ENCODE data around the gene AOC1. TPM values are rescaled to one million over a fixed set of nuclear protein-coding genes. Genes with fewer than 3 reads are reported as not detected.

The AOC1 gene
- total RNA-seq, 1 donor from 2014 or later, result not detected

- Mint-ChIP-seq H3K36me3 (ENCODE audit: low read depth) (no peaks in the 10 kb centered on the region), H3K27me3 (ENCODE audit: insufficient read depth) (peaks cover 29% of the 10 kb centered on the region), H3K4me3 (no peak overlapping the region), H3K27ac (no peak overlapping the region), H3K4me1 (ENCODE audit: low read depth) (no peaks in the 10 kb centered on the region), H3K9me3 (peaks cover 10% of the 10 kb centered on the region)
- intact Hi-C loops (cut with micrococcal nuclease), result loop anchor here (5.0 kb wide), 2 partner anchors 97 to 427 kb away; no protein-coding TSS in a partner anchor
- no peak for DNase-seq (ENCODE audit: low spot score)
Measured at GRCh38 chr7:150874401-150875198, 22.3 kb downstream of the AOC1 start.

GRCh38 chr7:150875791-150876190 is 23.5 kb downstream of the AOC1 start:
- H3K9me3 Mint-ChIP-seq, result peaks cover 21% of the 10 kb centered on the region
- peaks cover 23% of the 10 kb centered on the region for H3K27me3 Mint-ChIP-seq (ENCODE audit: insufficient read depth)
- intact Hi-C loops (cut with micrococcal nuclease), result loop anchor here (5.0 kb wide), 2 partner anchors 98 to 428 kb away; no protein-coding TSS in a partner anchor
- no peak overlapping the region for H3K27ac Mint-ChIP-seq
- peaks cover 1% of the 10 kb centered on the region for H3K36me3 Mint-ChIP-seq (ENCODE audit: low read depth)
- DNase-seq (ENCODE audit: low spot score), result no peak
- H3K4me3 Mint-ChIP-seq, result no peak overlapping the region
- no peaks in the 10 kb centered on the region for H3K4me1 Mint-ChIP-seq (ENCODE audit: low read depth)

DNA sequence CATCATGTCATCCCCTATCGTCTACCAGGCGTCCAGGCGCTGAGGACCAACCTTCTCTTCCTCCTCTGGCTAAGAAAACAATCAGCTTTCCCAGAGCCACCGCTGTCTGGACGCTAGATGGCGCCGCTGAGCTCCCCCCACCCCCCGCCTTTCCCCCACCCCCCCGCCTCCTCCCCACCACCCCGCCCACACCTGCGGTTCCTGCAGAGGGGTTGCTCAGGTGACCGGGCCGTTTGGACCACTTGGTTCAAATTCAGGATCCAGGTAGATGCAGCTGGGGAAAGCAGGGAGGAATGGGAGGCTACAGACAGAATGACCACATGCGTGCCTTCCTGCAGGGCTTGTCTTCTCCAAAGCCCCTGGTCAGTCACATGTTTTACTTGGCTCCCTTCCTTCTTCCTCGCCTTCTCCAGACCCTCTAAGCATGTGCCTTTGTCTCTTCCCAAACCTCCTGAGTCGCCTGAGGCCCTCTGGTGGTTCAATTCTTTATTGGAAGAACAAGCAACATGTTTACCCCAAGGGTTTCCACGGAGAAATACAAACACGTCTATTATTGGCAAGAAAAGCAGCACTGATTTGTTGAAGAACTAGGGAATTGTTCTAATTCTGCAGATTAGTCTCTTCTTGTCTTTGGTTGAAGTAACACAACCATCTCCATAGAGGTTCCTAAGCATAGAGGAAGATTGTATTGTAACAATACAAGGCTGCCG is 24.7 kb downstream of the AOC1 start:
- no peaks in the 10 kb centered on the region for H3K4me1 Mint-ChIP-seq (ENCODE audit: low read depth)
- peaks cover 21% of the 10 kb centered on the region for H3K9me3 Mint-ChIP-seq
- H3K36me3 Mint-ChIP-seq (ENCODE audit: low read depth), result peaks cover 1% of the 10 kb centered on the region
- intact Hi-C loops (cut with micrococcal nuclease), result loop anchor here (5.0 kb wide), 2 partner anchors 100 to 430 kb away; no protein-coding TSS in a partner anchor
- H3K4me3 Mint-ChIP-seq, result no peak overlapping the region
- H3K27ac Mint-ChIP-seq, result no peak overlapping the region
- peaks cover 20% of the 10 kb centered on the region for H3K27me3 Mint-ChIP-seq (ENCODE audit: insufficient read depth)
- DNase-seq (ENCODE audit: low spot score), result no peak

GRCh38 chr7:150877536-150877935 is 25.2 kb downstream of the AOC1 start:
- Mint-ChIP-seq H3K4me1 (ENCODE audit: low read depth) (no peaks in the 10 kb centered on the region), H3K9me3 (peaks cover 25% of the 10 kb centered on the region), H3K36me3 (ENCODE audit: low read depth) (peaks cover 1% of the 10 kb centered on the region), H3K27ac (no peak overlapping the region), H3K27me3 (ENCODE audit: insufficient read depth) (peaks cover 21% of the 10 kb centered on the region), H3K4me3 (no peak overlapping the region)
- no peak for DNase-seq (ENCODE audit: low spot score)
- intact Hi-C loops (cut with micrococcal nuclease), result loop anchor here (5.0 kb wide), 2 partner anchors 100 to 430 kb away; no protein-coding TSS in a partner anchor

- no peak for DNase-seq (ENCODE audit: low spot score)
- Mint-ChIP-seq H3K4me3 (no peak overlapping the region), H3K27ac (no peak overlapping the region), H3K4me1 (ENCODE audit: low read depth) (no peaks in the 10 kb centered on the region), H3K36me3 (ENCODE audit: low read depth) (peaks cover 1% of the 10 kb centered on the region), H3K27me3 (ENCODE audit: insufficient read depth) (peaks cover 23% of the 10 kb centered on the region), H3K9me3 (peaks cover 27% of the 10 kb centered on the region)
- intact Hi-C loops (cut with micrococcal nuclease), result loop anchor here (5.0 kb wide), 2 partner anchors 102 to 432 kb away; no protein-coding TSS in a partner anchor
Measured at GRCh38 chr7:150879345-150879744, 27.0 kb downstream of the AOC1 start.

DNA sequence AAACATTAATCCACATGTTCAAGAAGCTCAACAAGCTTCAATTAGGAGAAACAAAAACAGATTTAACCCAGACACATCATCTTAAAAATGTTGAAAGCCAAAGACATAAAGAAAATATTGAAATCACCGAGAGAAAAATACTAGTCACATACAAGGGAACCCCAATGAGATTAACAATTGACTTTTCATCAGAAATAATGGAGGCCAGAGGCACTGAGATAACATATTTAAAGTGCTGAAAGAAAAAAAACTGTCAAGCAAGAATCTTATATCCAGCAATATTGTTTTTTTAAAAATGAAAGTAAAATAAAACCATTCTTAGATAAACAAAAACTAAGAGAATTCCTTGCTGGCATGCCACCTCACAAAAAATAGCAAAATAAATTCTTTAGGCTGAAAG is 28.9 kb downstream of the AOC1 start:
- peaks cover 23% of the 10 kb centered on the region for H3K27me3 Mint-ChIP-seq (ENCODE audit: insufficient read depth)
- no peak for DNase-seq (ENCODE audit: low spot score)
- peaks cover 1% of the 10 kb centered on the region for H3K36me3 Mint-ChIP-seq (ENCODE audit: low read depth)
- H3K27ac Mint-ChIP-seq, result no peak overlapping the region
- intact Hi-C loops (cut with micrococcal nuclease), result no loop called here
- H3K9me3 Mint-ChIP-seq, result peaks cover 37% of the 10 kb centered on the region
- H3K4me3 Mint-ChIP-seq, result no peak overlapping the region
- H3K4me1 Mint-ChIP-seq (ENCODE audit: low read depth), result no peaks in the 10 kb centered on the region

DNA sequence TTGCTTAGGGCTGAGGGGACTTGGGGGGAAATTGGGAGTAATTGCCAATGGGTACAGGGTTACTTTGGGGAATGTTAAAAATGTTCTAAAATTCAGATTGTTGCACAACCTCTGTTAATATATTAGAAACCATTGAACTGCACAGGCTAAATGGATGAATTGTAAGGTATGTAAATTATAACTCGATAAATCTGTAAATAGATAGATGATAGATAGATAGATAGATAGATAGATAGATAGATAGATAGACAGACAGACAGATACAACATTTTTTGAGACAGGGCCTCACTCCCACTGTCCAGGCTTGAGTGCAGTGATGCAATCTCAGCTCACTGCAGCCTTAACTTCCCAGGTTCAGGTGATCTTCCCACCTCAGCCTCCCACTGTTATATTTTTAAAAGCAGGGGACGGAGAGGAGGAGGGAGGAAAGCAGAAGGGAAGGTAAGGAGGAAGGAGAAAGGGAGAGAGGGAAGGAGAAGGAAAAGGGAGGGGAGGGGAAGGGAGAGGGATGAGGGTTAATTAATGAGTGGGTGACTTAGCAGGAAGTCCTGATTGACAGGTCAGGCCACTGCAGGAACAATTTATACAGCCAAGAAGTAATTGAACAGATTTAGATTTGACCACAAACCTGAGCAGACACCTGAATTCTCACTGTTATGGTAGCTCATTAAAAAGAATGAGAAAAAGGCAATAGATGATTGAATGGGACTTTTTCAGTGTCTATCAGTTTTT is 38.7 kb downstream of the AOC1 start:
- no peak overlapping the region for H3K27ac Mint-ChIP-seq
- intact Hi-C loops (cut with micrococcal nuclease), result no loop called here

DNA sequence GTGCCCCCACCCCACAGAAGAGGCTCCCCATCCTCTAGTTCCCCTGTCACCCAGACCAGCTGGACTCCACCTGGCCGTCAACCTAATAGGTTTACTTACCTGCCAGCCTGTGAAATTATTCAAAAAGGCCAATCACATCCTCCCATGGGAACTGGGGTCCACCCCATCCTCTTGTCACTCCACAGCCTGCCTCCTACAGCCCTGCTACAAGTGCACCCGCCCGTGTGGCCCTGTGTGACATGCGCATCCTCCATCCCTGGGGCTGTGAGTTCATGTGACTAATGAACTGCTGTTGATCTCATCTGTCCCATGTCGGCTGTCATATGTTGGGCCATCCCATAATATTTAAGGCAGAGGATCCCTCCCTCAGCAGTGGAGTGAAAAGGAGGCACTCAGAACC is 39.4 kb downstream of the AOC1 start:
- Mint-ChIP-seq H3K4me1 (ENCODE audit: low read depth) (no peaks in the 10 kb centered on the region), H3K9me3 (no peaks in the 10 kb centered on the region), H3K4me3 (no peak overlapping the region), H3K27me3 (ENCODE audit: insufficient read depth) (peaks cover 18% of the 10 kb centered on the region), H3K27ac (no peak overlapping the region), H3K36me3 (ENCODE audit: low read depth) (no peaks in the 10 kb centered on the region)
- intact Hi-C loops (cut with micrococcal nuclease), result no loop called here
- DNase-seq (ENCODE audit: low spot score), result no peak

More for the DNA sequence above, 38.7 kb downstream of the AOC1 start:
- H3K27me3 Mint-ChIP-seq (ENCODE audit: insufficient read depth), result peaks cover 15% of the 10 kb centered on the region
- H3K4me3 Mint-ChIP-seq, result no peak overlapping the region
- H3K9me3 Mint-ChIP-seq, result no peaks in the 10 kb centered on the region
- DNase-seq (ENCODE audit: low spot score), result no peak
- H3K36me3 Mint-ChIP-seq (ENCODE audit: low read depth), result no peaks in the 10 kb centered on the region
- H3K4me1 Mint-ChIP-seq (ENCODE audit: low read depth), result no peaks in the 10 kb centered on the region

DNA sequence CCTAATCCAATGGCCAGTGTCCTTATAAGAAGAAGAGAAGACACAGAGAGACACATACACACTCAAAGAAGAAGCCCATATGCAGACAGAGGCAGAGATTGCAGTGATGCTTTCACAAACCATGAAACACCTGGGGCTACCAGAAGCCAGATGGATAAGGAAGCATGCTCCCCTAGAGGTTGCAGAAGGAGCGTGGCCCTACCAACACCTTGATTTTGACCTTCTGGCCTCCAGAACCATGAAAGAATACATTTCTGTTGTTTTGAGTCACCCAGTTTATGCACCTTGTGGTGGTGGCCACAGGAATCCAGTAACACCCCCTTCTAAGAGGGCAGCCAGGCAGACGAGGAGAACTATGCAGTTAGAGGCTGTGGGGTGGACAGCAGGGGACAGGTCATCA is 43.5 kb downstream of the AOC1 start:
- Mint-ChIP-seq H3K27me3 (ENCODE audit: insufficient read depth) (peaks cover 22% of the 10 kb centered on the region), H3K27ac (no peak overlapping the region), H3K9me3 (no peaks in the 10 kb centered on the region), H3K4me1 (ENCODE audit: low read depth) (peaks cover 6% of the 10 kb centered on the region), H3K36me3 (ENCODE audit: low read depth) (no peaks in the 10 kb centered on the region), H3K4me3 (no peak overlapping the region)
- intact Hi-C loops (cut with micrococcal nuclease), result loop anchor here (5.0 kb wide), 1 partner anchor 114 kb away; no protein-coding TSS in a partner anchor
- DNase-seq (ENCODE audit: low spot score), result no peak

- H3K4me3 Mint-ChIP-seq, result no peak overlapping the region
- H3K27ac Mint-ChIP-seq, result no peak overlapping the region
- intact Hi-C loops (cut with micrococcal nuclease), result loop anchor here (5.0 kb wide), 1 partner anchor 114 kb away; no protein-coding TSS in a partner anchor
- peaks cover 6% of the 10 kb centered on the region for H3K4me1 Mint-ChIP-seq (ENCODE audit: low read depth)
- peaks cover 24% of the 10 kb centered on the region for H3K27me3 Mint-ChIP-seq (ENCODE audit: insufficient read depth)
- DNase-seq (ENCODE audit: low spot score), result no peak
- H3K36me3 Mint-ChIP-seq (ENCODE audit: low read depth), result no peaks in the 10 kb centered on the region
- H3K9me3 Mint-ChIP-seq, result no peaks in the 10 kb centered on the region
Measured at GRCh38 chr7:150896562-150897209, 44.4 kb downstream of the AOC1 start.

GRCh38 chr7:150897502-150898474 is 45.5 kb downstream of the AOC1 start:
- Mint-ChIP-seq H3K36me3 (ENCODE audit: low read depth) (no peaks in the 10 kb centered on the region), H3K27ac (no peak overlapping the region), H3K27me3 (ENCODE audit: insufficient read depth) (peaks cover 32% of the 10 kb centered on the region), H3K4me1 (ENCODE audit: low read depth) (peaks cover 6% of the 10 kb centered on the region), H3K9me3 (no peaks in the 10 kb centered on the region), H3K4me3 (no peak overlapping the region)
- no peak for DNase-seq (ENCODE audit: low spot score)
- intact Hi-C loops (cut with micrococcal nuclease), result loop anchor here (1.0 to 5.0 kb wide), 6 partner anchors 91 to 275 kb away; no protein-coding TSS in a partner anchor
